HCEC 1CT (cell line): Measurements from ENCODE around the gene GRAP.

Experiments used
- DNase-seq: peaks from one replicate; pipeline ENCODE4 v3.0.0-alpha.2; 2017

The GRAP gene

DNA sequence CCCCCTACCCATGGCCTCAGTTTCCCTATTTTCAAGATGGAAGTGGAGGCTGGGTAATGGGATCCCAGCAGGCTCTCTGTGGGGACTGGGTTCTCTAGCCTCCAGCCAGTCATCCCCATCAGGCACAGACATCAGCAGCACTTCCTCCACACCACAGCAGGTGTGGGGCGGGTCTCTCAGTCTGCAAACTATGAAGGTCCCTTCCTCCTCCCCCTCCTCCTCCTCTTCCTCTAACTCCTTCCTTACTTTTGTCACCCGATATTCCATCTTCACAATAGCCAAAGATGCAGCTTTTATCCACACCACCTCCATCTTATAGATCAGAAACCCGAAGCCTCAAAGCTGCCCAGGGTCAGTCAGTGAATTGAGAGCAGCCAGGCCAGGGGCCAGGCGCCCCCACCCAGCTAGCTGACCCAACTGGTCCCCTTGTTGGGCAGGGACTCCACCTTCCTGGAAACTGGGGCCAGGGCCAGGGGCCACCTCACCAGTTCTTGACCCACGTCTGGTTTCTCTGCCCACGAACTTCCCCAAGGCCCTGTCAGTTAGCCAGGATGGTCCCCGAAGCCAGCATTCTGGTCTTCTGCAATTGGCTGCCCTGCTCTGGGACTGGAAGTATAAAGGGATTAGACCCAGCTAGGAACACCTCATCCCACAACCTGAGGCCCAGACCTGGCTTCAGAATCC, 44.7 kb downstream of the GRAP start:
- DNase-seq, result no peak

DNA sequence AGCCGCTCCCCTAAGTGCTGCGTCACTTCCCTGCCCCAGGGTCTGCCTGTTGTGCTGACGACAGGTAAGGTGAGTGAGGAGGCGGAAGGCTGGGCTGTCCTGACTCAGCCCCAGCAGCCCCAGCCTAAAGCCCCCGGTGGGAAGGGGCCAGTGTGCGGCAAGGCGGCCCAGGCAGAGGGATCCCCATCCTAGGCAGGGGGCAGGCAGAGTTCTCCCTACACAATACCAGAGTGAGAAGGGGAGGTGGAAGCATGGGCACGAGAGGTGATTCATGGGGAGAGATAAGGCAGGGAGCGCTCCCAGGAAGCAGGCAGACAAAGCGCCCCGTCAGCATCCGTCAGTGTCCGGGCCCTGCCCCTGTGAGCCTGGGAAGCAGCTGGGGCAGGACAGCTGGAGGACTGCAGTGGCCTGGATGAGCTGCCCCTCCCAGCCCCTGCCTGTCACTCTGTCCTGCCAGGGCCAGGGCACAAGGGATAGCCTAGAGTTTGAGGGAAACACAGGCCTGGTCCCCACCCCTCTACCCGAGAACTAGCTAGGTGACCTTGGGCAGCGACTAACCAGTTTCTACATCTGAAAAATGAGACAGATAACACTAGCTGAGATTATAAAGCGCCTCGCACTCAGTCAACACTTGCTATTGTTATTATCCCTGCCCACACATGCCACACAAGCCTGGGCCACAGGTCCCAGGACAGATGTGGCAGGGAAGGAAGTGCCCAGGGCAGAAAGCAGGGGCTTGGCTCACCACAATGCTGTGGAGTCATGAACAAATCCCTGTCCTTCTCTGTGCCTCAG, 46.0 kb downstream of the GRAP start:
- no peak for DNase-seq

DNA sequence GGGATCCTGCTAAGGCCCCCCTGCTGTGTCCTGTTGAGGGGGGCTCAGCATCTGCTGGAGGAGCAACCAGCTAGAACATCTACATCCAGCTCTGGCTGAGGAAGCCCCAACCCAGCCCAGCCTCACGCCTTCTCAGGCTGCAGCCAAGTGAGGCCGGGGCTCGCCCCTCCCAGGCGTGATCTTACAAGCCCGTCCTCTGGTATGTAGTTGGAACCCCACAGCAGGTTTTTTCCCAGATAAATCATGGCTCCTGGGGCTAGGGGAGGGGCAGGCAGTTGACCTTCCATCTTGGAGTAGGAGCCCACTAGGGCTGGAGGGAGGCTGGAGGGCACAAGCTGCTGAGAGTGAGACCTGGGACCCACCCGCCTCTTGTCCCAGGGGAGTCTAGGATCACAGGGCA, 46.8 kb downstream of the GRAP start:
- DNase-seq, result no peak

DNA sequence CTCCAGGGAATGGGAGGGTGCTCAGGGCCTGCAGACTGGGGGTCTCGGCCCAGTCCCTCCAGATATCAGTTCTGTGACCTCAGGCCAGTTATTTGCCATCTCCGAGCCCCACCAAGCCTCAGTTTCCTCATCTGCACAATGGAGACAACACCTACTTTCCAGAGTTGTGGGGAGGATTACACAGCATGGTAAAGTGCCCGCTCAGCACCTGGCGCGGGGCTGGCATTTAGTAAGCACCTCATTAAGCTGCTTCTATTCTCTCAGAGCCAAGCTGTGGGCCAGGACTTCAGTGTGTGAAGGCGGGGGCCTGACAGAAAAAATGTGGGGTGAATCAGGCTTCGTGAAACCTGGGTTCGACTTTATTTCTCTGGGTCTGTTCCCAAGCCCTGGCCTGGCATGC, 47.4 kb downstream of the GRAP start:
- DNase-seq, result no peak

DNA sequence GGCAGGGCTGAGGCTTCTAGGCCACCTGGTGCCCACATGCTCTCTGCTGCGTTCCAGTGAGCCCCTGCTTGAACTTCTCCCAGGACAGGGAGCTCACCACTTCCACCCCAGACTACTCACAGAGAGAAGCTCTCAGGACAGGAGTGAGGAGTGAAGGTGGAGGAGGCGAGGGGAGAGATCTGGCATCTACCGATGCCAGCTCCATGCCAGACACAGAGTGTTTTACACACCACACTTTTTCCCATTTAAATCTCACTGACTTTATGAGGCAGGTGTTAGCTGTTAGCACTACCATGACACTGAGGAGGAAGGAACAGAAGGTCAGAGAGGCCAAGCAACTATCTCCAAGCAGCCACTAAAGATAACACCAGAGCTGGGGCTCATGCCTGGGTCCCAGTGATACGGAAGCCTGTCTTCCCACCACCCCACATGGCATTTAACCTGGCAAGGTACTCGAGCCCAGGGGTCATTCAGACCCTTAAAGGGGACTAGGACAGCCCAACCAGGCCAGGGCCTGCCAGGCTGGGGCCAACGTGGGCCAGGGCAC, 49.0 kb downstream of the GRAP start:
- no peak for DNase-seq

DNA sequence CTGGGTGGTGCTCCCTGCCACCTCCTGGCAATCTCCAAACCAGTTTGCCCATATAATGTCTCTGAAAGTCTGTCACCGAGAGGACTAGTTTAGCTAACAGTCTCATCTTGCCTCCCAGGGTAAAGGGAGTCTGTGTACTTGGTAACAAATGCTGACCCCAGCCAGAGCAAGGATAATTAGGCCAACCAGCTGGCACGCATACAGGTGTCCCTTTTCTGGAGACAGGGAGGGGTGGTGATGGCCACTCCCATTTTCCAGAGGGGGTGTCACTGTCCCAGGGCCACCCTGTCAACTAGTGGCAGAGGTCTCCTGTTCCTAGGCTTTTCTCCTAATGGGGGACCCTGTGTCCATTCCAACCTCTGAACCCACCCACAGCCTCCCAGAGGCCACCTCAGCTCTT, 50.3 kb downstream of the GRAP start:
- no peak for DNase-seq

DNA sequence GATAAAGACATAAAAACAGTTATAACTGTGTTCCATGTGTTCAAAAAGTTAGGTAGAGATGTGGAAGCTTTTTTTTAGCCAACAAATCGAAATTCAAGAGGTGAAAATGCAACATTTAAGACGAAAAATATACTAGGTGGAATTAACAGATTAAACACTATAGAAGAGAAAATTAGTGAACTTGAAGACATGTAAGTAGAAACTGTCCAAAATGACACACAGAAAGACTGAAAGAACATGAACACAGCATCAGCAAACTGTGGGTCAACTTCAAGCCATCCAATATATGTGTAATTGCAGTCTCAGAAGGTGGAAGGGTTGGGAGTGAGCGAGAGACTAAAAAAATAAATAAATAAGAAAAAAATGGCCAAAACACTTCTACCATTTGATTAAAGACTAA, 51.5 kb downstream of the GRAP start:
- DNase-seq, result no peak

DNA sequence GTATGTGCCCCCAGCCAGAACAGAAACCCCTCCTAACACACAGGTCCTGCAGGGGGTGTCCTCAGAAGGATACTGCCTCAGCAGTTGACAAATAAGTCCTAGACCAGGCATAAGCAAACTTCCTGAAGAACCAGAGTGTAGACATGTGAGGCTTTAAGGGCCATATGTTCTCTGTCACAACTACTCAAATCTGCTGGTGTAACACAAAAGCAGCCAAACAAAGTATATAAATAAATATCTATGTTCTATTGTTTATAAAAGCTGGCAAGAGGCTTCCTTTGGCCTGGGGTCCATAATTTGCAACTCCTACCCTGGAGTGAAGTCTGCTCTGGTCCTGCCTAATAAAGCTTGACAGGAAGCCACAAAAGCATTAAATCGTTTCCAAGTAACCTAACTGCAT, 52.1 kb downstream of the GRAP start:
- no peak for DNase-seq

DNA sequence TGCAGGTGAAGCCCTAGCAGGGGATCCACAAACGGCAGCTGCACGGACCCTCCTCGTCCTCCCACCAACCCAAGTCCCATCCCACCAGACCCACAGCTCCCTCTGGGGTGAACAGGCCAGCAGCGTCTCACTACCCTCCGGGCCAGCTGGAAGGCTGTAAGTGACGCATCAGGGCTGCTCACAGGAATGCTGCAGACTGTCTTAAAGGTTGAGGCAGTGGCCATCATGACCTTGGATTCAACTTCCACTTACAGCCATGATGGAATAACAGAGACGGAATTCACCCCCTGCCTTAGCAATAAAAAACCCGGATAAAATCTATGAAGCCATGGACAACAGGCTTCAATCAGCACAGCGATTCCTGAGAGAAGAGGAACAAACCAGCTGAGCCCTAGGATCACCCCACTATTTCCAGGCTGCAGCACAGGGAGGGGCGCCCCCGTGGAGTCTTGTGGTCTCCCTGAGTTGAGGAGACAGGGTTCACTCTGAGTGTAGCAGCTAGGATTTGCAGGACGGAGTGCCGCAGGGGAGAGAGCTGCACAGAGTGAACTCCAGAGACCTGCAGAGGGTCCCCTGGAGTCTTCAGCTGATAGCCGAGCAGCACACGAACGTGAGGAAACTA, 52.7 kb downstream of the GRAP start:
- DNase-seq, result no peak

DNA sequence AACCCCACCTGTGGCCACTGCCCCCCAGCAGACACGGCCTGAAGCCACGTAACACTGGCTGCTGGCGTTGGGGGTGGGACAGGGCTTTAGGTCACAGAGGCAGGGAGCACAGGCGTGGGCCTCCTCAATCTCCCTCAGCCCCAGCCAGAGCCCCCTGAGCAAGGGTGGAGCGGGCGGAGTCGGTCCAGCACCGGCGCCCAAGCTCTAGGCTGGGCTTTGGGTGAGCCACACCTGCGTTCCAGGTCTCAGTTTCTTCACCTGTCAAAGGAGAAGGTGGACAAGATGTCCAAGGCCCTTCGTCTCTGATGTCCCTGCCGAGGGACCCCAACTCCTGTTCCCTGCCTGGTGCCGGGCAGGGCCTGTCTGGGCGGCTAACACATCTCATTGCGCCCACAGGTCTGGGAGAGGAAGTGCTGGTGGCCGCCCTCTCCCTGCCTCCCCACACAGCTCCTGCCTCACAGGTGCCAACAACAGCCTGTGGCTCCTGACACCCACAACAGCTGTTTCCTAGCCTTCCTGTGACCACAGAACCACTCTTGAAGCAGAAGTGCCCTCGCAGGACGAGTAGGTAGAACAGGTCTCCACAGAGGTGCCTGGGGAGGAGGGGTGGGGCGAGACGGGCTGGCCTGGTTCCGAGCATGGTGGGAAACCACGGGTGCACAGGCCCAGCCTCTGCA, 54.2 kb downstream of the GRAP start:
- no peak for DNase-seq

DNA sequence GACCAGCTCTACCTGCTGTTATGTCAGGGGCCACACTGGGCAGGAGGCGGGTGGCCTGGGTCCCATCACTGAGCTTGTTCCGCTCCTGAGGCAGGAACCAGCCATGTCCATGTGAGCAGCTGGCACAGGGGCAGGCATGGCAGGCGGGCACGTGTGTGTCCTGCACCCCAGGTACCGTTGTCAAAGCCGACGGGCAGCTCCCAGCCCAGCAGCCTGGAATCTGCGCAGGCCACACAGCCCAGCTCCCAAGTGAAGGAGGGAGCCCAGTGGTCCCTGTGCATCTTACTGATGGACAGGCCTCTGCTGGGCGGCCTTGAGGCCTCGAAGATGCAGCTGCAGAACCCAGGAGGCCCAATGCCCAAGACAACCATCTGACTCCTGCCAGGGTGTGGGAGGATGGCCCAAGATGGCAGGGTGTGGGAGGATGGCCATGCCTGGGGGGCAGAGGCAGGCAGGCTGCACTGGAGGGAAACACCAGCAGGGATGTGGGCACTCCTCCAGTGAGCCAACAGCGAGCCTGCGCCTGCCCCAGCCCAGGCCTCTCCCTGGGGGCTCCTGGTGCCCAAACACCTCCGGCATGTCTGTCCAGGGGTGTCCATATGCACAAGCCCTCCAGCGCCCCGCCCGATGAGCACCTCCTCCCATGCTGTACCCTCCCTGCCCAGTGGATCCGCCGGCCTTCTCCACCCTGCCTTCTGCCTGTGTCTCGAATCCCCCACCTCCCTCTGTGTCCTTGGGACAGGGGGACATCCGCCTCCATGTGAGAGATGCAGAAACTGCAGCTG, 55.0 kb downstream of the GRAP start:
- DNase-seq, result no peak

DNA sequence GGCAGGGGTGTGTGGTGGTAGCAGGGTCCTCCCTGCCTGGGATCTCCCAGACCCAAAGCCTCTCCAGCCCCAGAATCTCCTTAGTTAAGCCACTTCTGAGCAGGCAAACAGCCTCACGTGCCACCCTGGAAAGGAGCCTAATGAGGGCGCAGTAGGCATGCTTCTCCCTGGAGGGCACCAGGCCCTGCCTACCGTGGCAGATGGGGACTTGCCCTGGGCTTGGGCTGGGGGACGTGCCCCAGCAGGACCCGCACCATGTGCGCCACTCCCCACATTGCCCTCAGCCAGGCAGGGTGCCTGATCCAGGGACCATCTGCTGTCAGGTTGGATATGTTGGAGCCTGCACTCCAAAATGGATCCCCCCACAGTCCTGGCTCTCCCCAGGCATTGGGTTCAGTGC, 56.4 kb downstream of the GRAP start:
- DNase-seq, result no peak

DNA sequence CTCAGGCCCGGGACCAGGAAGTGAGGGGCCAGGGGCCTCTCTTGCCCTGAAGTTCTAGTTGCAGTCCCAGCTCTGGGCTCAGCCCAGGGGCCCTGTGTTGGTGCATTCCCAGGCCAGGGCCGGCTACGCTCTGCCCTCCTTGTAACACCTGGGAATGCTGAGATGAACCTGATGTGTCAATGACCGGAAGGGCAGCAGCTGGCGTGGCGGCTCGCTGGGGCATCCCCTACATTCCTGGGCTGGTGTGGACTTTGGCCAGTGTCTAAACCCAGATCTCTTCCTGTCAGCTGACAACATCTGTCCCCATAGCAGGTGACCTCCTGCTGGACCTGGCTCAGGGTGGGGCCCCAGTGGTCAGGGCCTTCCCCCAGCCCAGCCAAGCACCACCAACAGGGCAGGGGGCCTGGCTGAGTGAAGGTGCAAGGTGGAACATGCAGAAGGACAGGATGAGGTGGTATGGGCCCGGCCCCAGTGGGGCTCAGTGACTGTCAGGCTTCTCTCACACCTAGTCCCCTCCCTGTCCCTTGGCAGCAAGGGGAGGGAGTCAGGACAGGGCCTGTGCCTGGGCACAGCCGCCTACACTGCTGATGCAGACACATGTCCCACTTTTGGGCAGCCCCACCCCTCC, 58.1 kb downstream of the GRAP start:
- DNase-seq, result no peak

DNA sequence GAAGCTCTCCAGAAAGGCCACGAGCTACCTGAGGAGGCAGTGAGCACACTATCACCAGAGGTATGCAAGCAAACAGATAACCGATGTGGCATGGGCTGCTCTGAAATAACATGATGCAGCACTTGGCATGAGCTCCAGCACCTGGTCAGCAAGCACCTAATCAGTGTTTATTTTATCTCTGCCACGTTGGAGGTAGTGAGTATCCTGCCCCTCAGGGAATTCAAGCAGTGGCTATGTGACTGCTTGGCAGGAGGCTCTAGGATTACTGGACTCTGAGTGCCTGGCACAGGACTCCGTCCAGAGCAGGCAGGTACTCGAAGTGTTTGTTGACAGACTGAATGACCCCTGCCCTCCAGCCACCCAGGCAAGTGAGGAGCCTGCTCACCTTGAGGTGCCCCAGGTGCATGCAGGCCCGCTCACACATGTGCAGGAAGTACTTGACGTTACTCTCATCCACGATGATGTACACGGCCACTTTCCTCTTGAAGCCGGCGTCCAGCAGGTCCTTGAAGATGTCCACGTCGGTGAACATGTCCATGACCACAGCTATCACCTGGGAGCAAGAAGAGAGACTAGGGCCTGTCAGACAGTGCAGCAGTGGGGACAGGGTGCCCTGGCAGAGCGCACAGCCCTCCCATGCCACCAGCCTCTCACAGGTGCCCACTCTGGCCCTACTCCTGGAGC, 58.8 kb downstream of the GRAP start:
- DNase-seq, result no peak

DNA sequence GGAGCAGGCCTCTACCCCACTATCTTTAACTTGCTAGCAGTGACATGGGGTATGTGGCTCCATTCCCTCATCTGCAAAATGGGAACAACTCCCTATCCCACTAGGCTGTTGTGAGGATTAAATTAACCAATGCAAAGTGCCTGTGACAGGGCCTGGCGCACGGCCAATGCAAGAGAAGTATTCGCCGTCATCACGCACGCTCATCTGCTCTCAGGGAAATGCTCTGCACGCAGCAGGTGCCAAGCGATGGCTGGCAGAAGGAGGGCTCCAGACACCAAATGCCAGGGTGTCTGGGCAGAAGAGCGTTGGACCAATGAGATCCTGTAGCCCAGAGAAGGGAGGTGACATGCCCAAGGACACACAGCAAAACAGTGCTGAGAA, 59.5 kb downstream of the GRAP start:
- DNase-seq, result no peak

DNA sequence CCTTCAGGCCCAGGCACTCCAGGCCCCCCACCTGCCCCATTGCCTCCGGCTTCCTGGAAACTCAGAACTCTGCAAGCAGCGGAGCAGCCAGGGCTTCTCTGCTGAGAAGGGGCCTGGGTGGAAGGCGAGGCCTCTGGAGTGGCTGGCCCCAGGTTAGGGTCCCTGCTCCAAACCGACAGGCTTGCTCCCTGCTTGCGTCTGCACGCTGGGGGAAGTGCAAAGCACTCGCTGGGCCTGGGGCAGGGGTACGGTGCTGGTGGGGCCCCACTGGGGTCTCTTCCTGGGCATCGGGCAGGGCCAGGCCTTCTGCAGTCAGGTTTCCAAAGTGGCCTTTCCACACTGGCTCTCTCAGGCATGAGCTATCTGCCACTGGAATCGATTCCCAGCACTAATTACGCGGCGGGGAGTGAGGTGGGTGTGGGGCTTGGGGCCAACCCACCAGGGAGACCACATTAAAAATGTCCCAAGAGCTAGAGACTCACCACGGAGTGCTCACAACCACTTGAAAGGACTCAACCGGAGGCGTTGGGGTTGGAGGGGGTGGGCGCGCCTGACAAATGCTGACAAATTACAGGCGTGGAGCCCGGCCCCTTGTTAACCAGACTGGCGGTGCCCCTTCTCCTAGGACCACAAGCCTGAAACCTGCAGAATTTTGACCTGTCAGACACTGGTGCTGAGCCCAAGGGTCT, 60.1 kb downstream of the GRAP start:
- DNase-seq, result no peak

DNA sequence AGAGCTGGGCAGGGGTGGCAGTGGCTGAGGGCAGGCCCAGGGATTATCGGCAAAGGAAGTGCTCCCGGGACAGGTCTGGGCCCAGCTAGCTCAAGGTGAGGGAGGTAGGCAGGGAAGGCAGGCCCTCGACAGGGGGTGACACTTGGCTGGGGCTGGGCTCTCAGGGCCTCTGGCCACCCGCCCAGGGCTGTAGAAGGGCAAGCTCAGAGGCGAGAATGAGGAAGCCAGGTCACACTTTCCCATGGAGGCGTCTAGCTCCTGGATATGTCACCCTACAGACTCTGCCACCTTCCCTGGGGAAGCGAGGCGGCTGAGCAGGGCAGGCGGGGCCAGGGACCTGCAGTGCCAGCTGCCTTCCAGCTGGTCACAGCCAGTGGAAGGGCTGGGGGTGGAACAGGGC, 61.3 kb downstream of the GRAP start:
- no peak for DNase-seq

DNA sequence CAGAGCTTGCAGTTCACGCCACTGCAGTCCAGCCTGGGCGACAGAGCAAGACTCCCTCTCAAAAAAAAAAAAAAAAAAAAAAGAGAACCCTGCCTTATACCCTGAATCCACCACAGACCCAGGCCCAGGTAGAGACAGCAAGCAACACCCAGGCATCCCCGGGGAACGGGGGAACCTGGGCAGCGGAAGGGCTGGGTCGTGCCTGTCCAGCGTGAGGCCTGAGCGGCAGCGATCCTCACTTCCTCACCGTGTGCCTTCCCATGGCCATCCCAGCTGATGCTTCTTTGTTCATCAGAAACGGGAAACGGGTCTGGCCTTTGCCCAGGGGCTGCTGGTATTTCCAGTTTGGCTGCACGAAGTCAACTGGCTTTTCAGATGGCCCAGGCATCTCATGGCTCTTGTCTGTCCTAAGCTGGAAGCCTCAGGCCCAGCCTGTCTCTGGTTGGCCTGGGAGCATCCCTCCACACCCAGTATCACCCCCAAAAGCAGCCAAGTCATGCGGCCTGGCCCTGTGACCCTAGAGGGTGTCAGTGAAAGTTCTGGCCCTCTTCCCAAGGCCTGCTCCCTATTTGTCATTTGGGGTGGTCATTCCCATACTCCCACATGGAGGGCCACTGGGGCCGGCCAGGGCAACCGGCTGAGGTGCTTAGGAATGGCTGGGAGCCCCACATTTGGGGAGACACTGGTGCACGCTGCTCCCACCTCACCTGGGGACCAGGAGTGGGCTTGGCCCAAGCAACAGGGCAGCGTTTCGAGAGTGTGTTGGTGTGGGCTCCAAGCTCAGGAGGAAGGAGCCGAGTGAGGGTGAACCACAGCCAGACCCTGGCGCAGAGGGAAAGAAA, 62.3 kb downstream of the GRAP start:
- DNase-seq, result no peak

DNA sequence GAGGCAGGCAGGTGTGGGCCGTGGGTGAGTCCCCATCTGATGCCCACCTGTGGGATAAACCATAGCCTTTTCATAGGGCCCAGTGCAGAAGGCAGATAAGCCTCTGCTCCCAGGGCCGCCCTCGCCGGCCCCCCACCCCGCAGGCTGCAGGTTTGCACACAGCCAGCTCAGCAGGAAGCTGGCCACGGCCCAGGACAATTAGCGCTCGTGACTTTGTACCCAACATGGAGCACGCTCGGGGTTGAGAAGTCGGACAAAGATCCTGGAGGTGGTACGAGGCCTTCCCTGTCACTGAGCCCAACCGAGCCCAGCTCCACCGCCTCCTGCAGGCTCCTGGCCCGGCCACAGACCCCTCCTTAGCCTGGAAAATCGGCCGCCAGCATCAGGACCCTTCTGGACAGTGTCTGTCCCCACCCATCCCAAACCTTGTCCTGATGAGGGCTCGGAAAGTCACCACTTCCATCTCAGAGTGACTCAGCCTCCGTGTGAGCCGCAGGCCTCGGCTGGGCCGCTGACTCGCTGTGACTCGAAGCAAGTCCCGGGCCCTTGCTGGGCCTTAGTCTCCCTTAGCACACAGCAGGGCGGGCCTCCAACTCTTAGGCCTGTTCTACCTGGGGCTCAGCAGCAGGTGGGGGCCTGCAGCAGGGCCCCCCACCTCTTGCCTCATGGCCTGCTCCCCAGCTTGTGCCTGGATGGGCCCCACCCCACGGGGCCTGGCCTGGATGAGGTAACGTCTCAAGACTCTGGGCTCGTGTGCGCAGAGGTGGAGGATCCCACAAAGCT, 64.9 kb downstream of the GRAP start:
- peak; percentile 47 for DNase-seq
